Stomach smooth muscle (tissue), 2 donors: ENCODE results near the gene ATG12.
A peak's percentile ranks its signal among the peaks of the same experiment; 100 is the strongest.
"Not testable (repeated sequence)": the region's sequence is repeated elsewhere in the genome, so short reads cannot be mapped to it uniquely, and the experiment has no call there.

Experiments
- H3K27ac ChIP-seq: one replicate; pipeline ENCODE4 v1.7.0; 2013; ENCODE audit warnings: mild to moderate bottlenecking, low read length, inconsistent platforms
- H3K27me3 ChIP-seq, 2 donors: one replicate each; pipeline ENCODE4 v1.7.0; 2013; ENCODE audit warnings: low read length in 2 of 2; ENCODE audit not compliant: insufficient read depth in 2 of 2, control insufficient read depth in 1 of 2
- H3K36me3 ChIP-seq, 2 donors: one replicate each; pipeline ENCODE4 v1.7.0; 2013; ENCODE audit warnings: low read length in 2 of 2; ENCODE audit not compliant: control insufficient read depth in 2 of 2, insufficient read depth in 2 of 2
- H3K4me1 ChIP-seq: one replicate; pipeline ENCODE4 v1.7.0; 2013; ENCODE audit warnings: low read length; ENCODE audit not compliant: control insufficient read depth, insufficient read depth
- H3K4me3 ChIP-seq, 2 donors: one replicate each; pipeline ENCODE4 v1.7.0; 2013; ENCODE audit warnings: low read length in 2 of 2
- H3K9ac ChIP-seq, 2 donors: one replicate each; pipeline ENCODE4 v1.7.0; 2013; ENCODE audit warnings: low read length in 2 of 2, mild to moderate bottlenecking in 1 of 2
- H3K9me3 ChIP-seq, 2 donors: one replicate each; pipeline ENCODE4 v1.7.0; 2013; ENCODE audit warnings: low read length in 2 of 2; ENCODE audit not compliant: control insufficient read depth in 2 of 2
- donor health status: healthy.
- donor health status: Pancreatic carcinoma.

The ATG12 gene

DNA sequence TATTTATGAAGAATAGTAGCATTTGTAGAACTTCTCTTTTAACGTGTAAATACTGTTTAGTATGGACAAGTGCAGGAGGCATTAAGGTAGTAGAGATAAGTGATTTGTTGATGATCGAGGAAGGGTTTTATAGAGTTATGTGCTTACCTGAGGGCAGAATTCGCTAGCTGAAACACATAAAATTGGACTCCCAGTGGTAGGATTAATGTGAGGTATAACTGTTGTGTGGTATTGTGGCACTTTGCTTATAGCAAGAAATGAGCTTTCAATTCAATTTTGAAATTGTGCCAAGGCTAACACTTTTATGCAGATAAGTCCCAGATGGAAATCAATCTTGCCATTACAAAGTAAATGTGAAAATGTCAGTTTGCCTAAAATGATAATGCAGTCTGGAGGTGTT lies 1.6 kb upstream of the ATG12 start:
- Histone ChIP-seq H3K4me1 (peaks cover 20% of the 10 kb centered on the region), H3K4me3 (peak overlapping the region; percentile 91 to 94), H3K36me3 (peaks cover 0 to 3% of the 10 kb centered on the region in 2 donors), H3K9ac (peak overlapping the region; percentile 81 to 90), H3K27me3 (no peaks in the 10 kb centered on the region), H3K9me3 (no peaks in the 10 kb centered on the region), H3K27ac (peak overlapping the region; percentile 85)

DNA sequence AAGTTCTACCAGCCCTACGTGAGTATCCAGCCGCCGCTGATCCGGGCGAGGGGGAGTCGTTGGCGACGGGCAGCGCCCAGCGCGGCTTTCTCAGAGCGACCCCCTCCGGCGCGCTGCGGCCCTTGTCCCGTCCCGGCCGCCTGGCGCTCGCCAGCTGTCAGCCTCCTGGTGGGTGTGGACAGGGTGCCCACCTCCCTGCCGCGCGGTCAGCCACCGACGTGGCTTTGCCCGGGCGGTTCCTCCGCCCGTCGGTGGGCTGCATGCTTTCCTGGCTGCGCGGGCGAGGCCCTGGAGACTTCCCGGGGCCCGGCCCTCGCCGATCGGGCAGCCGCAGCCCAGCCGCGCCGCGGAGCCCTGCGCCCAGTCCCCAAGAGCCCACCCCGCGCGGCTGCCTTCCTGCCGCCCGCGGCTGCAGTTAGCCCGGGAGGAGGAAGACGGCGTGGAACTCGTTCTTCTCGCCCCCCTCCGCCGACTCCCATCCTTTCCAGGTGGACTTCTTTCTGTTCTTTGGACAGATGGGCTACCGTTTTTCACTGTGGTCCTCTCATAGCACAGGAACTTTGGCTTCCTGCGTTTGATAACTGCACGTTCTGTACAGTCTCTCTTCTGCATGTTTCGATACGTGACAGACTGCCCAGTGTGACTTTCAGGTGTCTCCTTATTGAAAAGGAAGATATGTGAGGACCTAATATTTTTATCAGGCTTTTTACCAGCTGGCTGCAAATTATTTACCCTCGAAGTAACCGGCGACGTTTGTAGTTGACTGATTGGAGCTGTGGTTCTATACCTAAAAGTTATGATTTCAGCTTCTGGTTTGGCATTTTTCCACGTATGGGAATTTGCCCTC lies 947 bp upstream of the ATG12 start:
- peaks cover 20% of the 10 kb centered on the region for H3K4me1 ChIP-seq
- no peaks in the 10 kb centered on the region for H3K27me3 ChIP-seq
- H3K9ac ChIP-seq = peak overlapping the region; percentile 81 to 90
- H3K36me3 ChIP-seq = peaks cover 0 to 5% of the 10 kb centered on the region in 2 donors
- H3K9me3 ChIP-seq = no peaks in the 10 kb centered on the region
- H3K4me3 ChIP-seq = peak overlapping the region; percentile 91 to 94
- H3K27ac ChIP-seq = peak overlapping the region; percentile 85

DNA sequence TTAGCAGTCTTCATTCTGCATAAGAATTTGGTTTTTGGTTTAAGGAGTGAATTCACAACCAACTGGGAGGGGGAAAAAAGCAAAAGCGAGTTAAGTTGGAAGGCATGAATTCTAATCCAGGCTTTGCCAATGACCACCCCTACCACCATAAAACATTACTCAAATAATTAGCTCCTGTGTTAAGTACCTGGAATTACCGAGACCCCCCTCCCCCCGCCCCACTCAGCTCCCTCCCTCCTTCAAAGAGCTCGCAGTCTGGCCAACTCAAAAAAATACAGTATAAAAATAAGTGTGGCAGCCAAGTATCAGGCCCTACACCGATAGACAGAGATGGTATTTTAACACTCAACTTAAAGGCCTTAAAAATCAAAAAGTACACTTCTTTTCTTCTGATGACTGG lies 492 bp downstream of the ATG12 start:
- peak overlapping the region; percentile 89 to 90 for H3K9ac ChIP-seq
- no peaks in the 10 kb centered on the region for H3K27me3 ChIP-seq
- H3K4me3 ChIP-seq = peak overlapping the region; percentile 91 to 94
- peaks cover 20% of the 10 kb centered on the region for H3K4me1 ChIP-seq
- H3K36me3 ChIP-seq = peaks cover 0 to 11% of the 10 kb centered on the region in 2 donors
- no peaks in the 10 kb centered on the region for H3K9me3 ChIP-seq
- H3K27ac ChIP-seq = peak overlapping the region; percentile 85

DNA sequence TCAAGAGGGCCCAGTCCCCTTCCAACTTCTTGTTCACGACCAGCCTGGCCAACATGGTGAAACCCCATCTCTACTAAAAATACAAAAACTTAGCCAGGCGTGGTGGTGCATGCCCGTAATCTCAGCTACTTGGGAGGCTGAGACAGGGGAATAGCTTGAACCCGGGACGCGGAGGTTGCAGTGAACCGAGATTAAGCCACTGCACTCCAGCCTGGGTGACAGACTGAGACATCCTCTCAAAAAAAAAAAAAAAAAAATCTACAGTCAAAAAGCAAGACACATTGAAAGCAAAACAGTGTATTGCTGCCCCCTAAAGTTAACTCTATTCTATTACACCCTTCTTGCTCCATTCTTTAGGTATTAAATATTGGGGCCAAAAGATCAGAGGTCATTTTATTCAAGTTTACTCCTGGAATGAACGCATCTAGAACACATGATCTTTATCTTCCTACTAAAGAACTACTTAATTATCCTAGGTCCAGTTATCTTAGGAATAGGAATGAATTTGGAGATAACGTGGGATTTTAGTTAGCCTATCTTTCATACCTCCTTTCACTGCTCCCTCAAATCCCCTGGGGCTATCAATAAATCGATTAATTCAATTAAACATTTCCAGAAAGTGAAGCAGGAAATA lies 2.4 kb downstream of the ATG12 start:
- no peaks in the 10 kb centered on the region for H3K9me3 ChIP-seq
- H3K36me3 ChIP-seq = peaks cover 5 to 19% of the 10 kb centered on the region in 2 donors
- no peak overlapping the region for H3K27ac ChIP-seq
- peak overlapping the region in 1 of 2 donors; percentile 36 for H3K4me3 ChIP-seq
- no peaks in the 10 kb centered on the region for H3K27me3 ChIP-seq
- no peak overlapping the region for H3K9ac ChIP-seq
- H3K4me1 ChIP-seq = peaks cover 12% of the 10 kb centered on the region

DNA sequence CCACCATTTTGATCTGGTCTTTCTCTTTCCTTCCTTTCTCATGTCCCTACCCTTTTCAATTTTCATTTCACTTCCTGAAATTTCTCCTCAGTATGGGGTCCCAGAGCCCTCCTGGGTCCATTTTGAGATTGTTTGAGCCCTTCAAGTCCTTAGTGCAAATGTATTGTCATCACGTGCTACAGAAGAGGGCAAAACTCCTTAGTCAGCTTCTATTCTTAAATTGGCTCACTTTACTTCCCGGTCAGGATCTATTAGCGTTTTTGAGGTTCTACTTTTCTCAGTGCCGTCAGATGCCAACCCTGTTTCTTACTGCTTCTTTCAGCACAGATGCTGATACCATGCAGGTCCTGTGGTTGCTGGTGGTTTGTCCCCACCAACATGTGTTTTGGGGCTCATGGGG lies 5.9 kb downstream of the ATG12 start:
- no peak overlapping the region for H3K27ac ChIP-seq
- H3K36me3 ChIP-seq = peaks cover 9 to 26% of the 10 kb centered on the region in 2 donors
- no peak overlapping the region for H3K4me3 ChIP-seq
- H3K9ac ChIP-seq = no peak overlapping the region
- no peaks in the 10 kb centered on the region for H3K9me3 ChIP-seq
- no peaks in the 10 kb centered on the region for H3K27me3 ChIP-seq
- peaks cover 8% of the 10 kb centered on the region for H3K4me1 ChIP-seq

DNA sequence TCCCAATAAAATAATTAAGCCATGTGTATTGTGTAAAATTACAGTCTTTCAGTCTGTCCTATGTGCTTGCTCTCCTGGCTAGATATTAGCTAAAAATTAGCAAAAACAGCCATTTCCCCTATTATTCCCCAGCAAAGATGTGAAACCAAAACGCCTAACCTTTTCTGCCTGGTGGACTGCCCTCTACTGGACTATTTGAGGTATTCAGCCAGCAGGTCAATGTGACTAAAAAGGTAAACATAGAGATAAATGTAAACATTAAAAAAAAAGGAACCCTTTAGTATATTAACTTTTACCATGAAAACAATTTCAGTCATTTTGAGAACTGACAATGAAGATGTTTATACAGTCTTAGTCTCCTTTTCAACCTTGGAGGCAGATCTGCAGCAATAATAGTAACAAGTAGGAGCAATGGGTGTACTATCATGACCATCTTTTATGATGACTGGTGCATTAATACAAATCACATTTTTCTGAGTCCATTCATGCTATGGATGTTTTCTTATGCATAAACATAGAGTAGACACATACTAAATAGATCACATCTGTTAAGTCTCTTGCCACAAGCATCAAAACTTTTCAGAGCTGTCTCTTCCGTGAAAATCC lies 10.1 kb downstream of the ATG12 start:
- H3K4me3 ChIP-seq = no peak overlapping the region
- no peak overlapping the region for H3K27ac ChIP-seq
- no peaks in the 10 kb centered on the region for H3K27me3 ChIP-seq
- H3K4me1 ChIP-seq = no peaks in the 10 kb centered on the region
- H3K9me3 ChIP-seq = no peaks in the 10 kb centered on the region
- peaks cover 9 to 26% of the 10 kb centered on the region in 2 donors for H3K36me3 ChIP-seq
- H3K9ac ChIP-seq = no peak overlapping the region

DNA sequence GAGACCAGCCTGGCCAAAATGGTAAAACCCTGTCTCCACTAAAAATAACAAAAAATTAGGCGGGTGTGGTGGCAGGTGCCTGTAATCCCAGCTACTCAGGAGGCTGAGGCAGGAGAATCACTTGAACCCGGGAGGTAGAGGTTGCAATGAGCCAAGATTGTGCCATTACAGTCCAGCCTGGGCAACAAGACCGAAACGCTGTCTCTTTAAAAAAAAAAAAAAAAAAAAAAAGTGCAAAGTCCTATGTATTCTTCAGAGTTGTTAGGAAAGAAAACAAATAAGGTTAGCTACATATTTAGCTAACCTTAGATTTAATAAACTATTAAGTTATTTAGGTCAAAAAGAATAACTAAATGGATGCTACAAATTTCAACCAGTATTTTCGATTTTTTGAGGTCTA lies 11.5 kb downstream of the ATG12 start:
- Histone ChIP-seq H3K27ac (no peak overlapping the region), H3K4me1 (no peaks in the 10 kb centered on the region), H3K4me3 (no peak overlapping the region), H3K9me3 (no peaks in the 10 kb centered on the region), H3K27me3 (no peaks in the 10 kb centered on the region), H3K9ac (no peak overlapping the region), H3K36me3 (peaks cover 5 to 17% of the 10 kb centered on the region in 2 donors)

DNA sequence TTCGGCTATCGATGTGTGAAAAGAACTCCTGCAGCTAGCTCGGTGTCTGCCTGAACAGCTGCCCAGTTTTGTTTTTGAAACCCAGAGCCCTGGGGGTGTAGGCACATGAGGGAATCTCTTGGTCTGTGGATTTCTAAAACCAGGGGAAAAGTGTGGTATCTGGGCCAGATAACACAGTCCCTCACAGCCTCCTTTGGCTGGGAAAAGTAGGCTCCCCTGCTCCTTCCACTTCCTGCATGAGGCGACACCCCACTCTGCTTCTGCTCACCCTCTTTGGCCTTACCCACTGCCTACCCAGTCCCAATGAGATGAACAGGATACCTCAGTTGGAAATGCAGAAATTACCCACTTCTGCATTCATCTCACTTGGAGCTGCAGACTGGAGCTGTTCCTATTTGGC lies 15.4 kb downstream of the ATG12 start:
- no peak overlapping the region for H3K27ac ChIP-seq
- H3K4me3 ChIP-seq = no peak overlapping the region
- H3K27me3 ChIP-seq = no peaks in the 10 kb centered on the region
- H3K9ac ChIP-seq = no peak overlapping the region
- H3K36me3 ChIP-seq = peaks cover 0 to 7% of the 10 kb centered on the region in 2 donors
- no peaks in the 10 kb centered on the region for H3K9me3 ChIP-seq
- H3K4me1 ChIP-seq = no peaks in the 10 kb centered on the region

DNA sequence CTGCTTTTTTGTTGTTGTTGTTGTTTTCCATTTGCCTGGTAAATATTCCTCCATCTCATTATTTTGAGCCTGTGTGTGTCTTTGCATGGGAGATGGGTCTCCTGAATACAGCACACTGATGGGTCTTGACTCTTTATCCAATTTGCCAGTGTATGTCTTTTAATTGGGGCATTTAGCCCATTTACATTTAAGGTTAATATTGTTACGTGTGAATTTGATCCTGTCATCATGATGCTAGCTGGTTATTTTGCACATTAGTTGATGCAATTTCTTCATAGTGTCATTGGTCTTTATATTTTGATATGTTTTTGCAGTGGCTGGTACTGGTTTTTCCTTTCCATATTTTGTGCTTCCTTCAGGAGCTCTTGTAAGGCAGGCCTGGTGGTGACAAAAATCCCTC lies 16.4 kb downstream of the ATG12 start:
- H3K4me3 ChIP-seq, H3K27ac ChIP-seq, H3K4me1 ChIP-seq, H3K9ac ChIP-seq, H3K27me3 ChIP-seq, H3K9me3 ChIP-seq, H3K36me3 ChIP-seq: not testable (repeated sequence)

DNA sequence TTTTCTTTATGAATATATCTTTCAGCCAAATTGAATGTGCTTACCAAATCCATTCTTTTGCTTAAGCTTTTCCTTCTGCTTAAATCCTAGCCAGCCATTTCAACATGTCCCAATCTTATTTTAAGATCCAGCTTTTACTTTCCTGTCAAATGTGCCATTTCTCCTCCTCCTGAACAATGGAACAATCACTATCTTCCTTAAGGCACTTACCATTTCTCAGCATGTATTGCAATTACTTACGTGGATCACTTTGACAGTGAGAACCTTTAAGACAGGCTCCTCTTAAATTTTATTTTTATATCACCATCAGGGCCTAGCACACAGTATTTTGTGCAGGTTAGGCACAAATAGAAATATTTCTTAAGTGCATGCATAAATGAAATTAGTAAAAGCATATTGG lies 20.5 kb downstream of the ATG12 start:
- H3K9ac ChIP-seq = no peak overlapping the region
- no peak overlapping the region for H3K27ac ChIP-seq
- H3K9me3 ChIP-seq = no peaks in the 10 kb centered on the region
- peaks cover 8% of the 10 kb centered on the region for H3K4me1 ChIP-seq
- H3K36me3 ChIP-seq = no peaks in the 10 kb centered on the region
- H3K27me3 ChIP-seq = peaks cover 6 to 13% of the 10 kb centered on the region in 2 donors
- H3K4me3 ChIP-seq = no peak overlapping the region
